HG03175 (cell line): ENCODE data around the gene LRRC75B.
"Not testable (repeated sequence)": the region's sequence is repeated elsewhere in the genome, so short reads cannot be mapped to it uniquely, and the experiment has no call there.

ENCODE experiments used
- ATAC-seq: cut with Tn5 transposase; IDR thresholded peaks from one replicate; pipeline ENCODE4 v1.9.1; 2021; ENCODE audit warnings: mild to moderate bottlenecking, moderate library complexity; ENCODE audit not compliant: unreplicated experiment

LRRC75B gene, protein sequence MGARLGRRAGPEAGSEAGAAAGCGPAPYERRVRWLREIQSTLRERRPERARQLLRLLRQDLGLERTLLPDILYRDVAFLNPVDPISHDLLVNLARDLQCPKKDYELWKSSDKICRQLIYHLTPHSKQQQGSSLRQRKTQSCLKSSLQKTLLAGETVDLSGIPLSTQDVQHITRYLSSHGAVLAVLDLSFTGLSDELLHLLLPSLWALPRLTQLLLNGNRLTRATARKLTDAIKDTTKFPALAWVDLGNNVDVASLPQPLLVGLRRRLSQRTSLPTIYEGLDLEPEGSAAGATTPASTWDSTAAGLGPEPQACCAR

DNA sequence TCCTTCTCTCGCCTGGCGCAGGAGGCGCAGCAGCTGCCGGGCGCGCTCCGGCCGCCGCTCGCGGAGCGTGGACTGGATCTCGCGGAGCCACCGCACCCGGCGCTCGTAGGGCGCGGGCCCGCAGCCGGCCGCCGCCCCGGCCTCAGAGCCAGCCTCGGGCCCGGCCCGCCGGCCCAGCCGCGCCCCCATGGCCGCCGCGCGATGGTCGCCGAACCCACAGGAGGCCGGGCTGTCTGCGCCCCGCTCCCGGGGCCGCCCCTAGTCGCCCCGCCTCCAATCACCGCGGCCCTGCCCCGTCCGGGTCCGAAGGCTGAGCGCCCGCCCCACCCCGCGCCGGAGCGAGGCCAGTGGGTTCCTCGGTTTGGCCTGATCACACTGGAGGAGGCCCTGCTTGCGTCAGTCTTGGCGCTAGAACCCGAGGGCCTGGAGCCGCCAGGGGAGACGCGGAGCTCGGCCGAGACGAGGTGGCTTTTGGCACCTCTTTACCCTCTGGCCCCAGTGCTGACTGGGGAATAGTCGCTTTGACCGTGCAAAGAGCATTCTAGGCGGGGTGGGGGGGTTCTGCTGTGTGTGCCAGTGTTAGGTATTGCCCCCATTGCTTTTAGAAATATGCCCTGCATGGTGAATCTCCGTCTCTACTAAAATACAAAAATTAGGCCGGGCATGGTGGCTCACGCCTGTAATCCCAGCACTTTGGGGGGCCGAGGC is at the start of gene LRRC75B:
LRRC75B (minus strand) TSS at position 223 of the 708 bp plus-strand sequence; CDS start at position 189, 34 bp downstream.
- no peak for ATAC-seq

DNA sequence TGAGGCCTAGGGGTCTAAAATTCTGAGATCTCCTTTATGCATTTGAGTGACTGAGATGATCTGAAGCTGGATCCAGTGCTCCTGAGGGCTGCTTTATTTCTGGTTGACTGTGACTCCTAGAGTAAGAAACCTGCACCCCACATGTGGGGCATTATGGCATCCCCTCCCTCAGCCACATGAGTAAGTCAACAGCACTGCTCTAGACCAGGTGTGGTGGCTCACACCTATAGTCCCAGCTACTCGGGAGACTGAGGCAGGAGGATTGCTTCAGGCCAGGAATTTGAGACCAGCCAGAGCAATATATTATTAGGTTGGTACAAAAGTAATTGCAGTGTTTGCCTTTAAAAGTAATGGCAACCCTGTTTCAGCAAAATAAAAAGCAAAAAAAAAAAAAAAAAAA is 49.4 kb upstream of the LRRC75B start:
- not testable (repeated sequence) for ATAC-seq

DNA sequence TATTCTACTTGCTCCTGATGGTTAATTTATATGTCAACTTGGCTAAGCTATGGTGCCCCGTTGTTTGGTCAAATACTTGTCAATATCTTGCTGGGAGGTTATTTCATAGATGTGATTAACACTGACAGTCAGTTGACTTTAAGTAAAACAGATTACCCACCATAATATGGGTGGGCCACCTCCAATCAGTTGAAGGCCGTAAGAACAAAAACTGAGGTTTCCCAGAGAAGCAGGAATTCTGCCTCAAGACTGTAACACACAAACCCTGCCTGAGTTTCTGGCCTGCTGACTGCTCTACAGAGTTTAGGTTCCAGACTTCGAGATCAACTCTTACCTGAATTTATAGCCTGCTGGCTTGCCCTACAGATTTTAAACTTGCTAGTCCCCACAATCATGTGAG is 43.6 kb upstream of the LRRC75B start:
- ATAC-seq = not testable (repeated sequence)

DNA sequence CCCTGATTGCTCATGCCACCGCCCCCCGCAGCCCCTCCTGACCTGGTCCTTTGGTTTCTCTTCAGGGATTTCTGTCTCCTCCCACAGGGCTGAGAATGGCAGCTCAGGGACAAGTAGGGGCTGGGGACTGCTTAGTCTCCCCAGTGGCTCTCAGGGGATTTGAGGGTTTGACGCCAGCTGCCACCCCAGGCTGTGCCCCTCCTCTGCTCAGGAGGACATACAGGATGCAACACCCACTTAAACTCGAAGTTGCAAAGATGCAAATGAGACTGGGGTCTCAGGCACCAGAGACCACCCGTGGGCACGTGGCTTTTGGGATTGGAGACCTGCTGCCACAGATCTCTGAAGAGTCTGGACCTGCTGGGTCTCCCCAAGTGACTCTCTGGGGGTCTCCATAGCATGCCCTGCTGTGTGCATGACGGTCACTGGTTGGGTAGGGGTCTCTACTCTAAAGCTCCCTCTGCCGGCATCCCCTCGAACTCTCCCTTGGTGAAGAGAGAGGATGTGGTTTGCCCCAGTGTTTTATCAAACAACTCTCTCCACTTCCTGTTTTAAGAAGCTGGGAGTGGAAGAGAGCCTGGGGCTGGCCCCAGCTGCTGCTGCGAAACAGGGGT is 42.0 kb upstream of the LRRC75B start:
- ATAC-seq = not testable (repeated sequence)

- ATAC-seq = not testable (repeated sequence)
These were observed 40.6 kb upstream of the LRRC75B start for GRCh38 chr22:24633231-24634023.

GRCh38 chr22:24632642-24633041 is 39.8 kb upstream of the LRRC75B start:
- ATAC-seq = not testable (repeated sequence)

- ATAC-seq = not testable (repeated sequence)
These were observed 38.7 kb upstream of the LRRC75B start for GRCh38 chr22:24631430-24632122.

DNA sequence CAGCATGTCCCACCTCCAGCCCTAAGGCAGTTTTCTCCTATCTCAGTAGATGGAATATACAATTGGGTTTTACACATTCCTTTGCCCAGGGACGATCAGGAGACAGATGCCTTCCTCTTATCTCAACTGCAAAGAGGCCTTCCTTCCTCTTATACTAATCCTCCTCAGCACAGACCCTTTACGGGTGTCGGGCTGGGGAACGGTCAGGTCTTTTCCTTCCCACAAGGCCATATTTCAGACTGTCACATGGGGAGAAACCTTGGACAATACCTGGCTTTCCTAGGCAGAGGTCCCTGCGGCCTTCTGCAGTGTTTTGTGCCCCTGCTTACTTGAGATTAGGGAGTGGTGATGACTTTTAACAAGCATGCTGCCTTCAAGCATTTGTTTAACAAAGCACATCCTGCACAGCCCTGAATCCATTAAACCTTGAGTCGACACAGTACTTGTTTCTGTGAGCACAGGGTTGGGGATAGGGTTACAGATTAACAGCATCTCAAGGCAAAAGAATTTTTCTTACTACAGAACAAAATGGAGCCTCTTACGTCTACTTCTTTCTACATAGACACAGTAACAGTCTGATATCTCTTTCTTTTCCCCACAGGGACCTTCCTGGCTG is 38.0 kb upstream of the LRRC75B start:
- not testable (repeated sequence) for ATAC-seq

DNA sequence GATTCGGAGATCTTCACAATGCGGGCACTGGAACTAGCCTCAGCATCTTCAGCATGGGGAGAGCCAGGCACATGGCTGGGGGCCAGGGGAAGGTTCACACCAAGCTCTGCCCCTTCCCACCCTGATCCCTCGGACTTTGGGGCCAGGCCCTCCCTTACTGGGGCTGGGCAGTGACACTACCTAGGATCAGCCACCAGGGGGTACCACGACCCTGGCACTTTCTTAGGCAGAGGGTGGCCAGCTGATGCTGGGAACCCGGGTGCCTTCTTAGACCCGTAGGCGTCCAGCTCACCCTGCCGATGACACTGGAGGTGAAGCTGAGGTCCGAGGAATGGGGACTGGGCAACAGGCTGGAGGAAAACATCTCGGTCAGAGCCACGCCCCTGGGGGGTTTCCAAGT is 36.2 kb upstream of the LRRC75B start:
- ATAC-seq = not testable (repeated sequence)

DNA sequence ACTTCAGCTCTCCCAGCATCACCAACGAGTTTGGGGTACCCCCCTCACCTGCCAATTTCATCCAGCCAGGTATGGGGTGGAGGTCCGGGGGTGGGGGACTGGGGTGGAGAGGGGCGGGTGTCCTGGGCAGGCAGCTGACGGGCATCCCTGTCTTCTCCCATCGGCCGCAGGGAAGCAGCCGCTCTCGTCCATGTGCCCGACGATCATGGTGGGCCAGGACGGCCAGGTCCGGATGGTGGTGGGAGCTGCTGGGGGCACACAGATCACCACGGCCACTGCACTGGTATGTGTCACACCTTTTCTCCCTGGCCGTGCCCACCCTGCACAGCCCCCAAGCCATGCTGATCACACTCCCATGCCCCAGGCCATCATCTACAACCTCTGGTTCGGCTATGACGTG is 35.0 kb upstream of the LRRC75B start:
- not testable (repeated sequence) for ATAC-seq

GRCh38 chr22:24622596-24622995 is 29.7 kb upstream of the LRRC75B start:
- not testable (repeated sequence) for ATAC-seq

DNA sequence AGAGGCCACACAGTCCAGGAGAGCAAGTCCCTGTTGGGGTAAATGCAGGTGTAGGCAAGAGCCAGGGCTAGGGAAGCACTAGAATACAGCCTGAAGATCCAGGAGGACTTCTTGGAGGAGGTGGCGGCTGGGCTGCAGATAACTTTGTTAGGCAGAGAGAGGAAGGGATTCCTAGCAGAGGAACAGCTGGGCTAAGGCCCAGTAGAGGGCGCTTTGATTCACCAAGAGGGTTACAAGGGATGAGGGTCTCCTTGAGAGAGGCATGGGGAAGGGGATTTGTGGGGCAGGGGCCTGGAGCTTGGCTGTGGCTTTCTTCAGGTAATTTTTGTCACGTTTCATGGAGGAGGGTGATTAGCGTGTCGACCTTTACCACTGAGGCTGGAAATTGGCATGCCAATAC is 28.4 kb upstream of the LRRC75B start:
- ATAC-seq = not testable (repeated sequence)

GRCh38 chr22:24614794-24615193 is 21.9 kb upstream of the LRRC75B start:
- ATAC-seq = not testable (repeated sequence)

- not testable (repeated sequence) for ATAC-seq
These were observed 17.0 kb upstream of the LRRC75B start for GRCh38 chr22:24609888-24610287.

- ATAC-seq = not testable (repeated sequence)
These were observed 15.5 kb upstream of the LRRC75B start for GRCh38 chr22:24608327-24608726.

GRCh38 chr22:24607429-24607983 is 14.6 kb upstream of the LRRC75B start:
- ATAC-seq = not testable (repeated sequence)

GRCh38 chr22:24606340-24606739 is 13.5 kb upstream of the LRRC75B start:
- ATAC-seq = not testable (repeated sequence)

DNA sequence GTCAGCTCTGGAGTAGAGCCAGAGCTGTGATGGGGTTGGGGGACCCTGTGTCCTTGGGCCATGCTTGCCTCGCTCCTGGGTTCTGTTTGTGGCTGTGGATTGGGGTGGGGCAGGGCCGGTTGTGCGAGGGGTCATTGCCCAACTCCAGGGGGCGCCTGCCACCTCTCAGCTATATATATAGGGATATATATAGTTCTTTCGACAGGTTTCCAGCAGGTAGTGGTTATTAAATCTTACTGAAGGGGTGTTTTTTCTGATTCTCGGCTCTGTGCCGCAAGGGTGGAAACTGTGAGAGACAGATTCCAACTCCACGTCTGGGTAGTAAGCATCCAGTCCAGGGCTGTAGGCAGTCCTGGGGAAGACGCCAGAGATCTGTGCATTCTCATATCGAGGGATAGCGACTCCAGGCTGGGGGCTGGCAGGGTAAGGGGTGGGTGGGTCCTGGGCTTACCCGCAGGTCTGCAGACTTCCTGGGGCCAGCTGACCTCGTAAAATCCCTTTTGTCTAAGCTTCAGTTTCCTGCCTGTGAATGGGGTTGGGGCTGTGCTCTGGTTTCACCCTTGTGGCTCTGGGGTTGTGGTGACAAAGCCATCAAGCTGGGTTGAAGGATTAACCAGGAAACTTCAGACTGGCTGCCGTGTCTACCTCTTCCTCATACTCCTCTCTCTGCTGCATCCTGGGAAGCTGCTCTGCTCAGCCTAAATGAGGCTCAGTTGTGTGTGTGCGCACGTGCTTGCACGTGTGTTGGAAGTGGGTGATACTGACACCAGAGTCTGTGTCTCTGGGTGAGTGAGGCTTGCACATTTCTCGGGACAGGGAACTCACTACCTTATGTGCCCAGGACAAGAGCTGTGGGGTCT is 11.1 kb upstream of the LRRC75B start:
- ATAC-seq = not testable (repeated sequence)
